ENCODE measurements around the gene IRX2. TPM values are rescaled to one million over a fixed set of nuclear protein-coding genes. Genes with fewer than 3 reads are reported as not detected.

IRX2 gene
- total RNA-seq, 1 donor from 2014 or later, result under 0.01 TPM

DNA sequence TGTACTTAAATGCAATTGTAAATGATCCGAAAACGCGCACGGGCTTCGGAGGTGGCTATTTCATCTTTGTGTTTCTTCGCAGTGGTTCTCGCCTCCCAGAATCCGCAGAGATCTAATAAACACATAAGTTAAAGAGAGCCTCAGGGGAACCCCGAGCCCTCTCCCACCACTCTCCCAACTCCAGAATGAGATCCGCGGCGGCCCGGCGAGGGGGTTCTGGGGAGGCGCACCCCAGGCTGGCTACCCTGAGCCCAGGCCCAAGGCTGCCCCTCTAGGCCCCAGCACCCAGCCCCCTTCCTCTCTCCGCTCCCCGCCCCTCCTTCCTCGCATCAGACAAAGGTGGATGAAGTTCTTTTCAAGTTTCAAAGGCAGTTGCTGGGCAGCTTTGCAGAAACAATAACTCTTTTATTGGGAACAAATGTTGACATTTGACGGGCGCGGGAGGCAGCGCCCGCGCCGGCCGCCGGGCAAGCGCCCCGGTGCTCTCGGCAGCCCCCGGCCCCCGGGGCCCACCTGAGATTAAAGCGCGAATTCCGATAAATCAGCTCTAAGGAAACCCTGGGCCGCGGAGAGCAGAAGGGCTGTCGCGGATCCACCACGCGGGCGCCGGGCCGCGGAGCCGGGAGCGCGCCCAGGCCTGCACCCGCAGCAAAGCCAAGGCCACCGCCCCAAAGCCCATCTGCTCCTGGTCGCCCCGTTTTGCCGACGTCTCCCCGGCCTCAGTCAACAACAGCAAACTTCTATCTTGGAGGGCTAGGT lies 8.4 kb downstream of the IRX2 start:
- DNase-seq (ENCODE audit: low spot score in 2 of 2) (no peak), FAIRE-seq (no peak)

- DNase-seq (ENCODE audit: low spot score in 2 of 2), result no peak
- no peak for FAIRE-seq
Observed at GRCh38 chr5:2741956-2742355, 9.5 kb downstream of the IRX2 start.

GRCh38 chr5:2740876-2741555 lies 10.5 kb downstream of the IRX2 start:
- DNase-seq (ENCODE audit: low spot score in 2 of 2) (no peak), FAIRE-seq (no peak)

- FAIRE-seq (no peak), DNase-seq (ENCODE audit: low spot score in 2 of 2) (no peak)
Observed at GRCh38 chr5:2740051-2740875, 11.2 kb downstream of the IRX2 start.

- FAIRE-seq (no peak), DNase-seq (ENCODE audit: low spot score in 2 of 2) (no peak)
Observed at GRCh38 chr5:2739360-2740050, 12.0 kb downstream of the IRX2 start.

DNA sequence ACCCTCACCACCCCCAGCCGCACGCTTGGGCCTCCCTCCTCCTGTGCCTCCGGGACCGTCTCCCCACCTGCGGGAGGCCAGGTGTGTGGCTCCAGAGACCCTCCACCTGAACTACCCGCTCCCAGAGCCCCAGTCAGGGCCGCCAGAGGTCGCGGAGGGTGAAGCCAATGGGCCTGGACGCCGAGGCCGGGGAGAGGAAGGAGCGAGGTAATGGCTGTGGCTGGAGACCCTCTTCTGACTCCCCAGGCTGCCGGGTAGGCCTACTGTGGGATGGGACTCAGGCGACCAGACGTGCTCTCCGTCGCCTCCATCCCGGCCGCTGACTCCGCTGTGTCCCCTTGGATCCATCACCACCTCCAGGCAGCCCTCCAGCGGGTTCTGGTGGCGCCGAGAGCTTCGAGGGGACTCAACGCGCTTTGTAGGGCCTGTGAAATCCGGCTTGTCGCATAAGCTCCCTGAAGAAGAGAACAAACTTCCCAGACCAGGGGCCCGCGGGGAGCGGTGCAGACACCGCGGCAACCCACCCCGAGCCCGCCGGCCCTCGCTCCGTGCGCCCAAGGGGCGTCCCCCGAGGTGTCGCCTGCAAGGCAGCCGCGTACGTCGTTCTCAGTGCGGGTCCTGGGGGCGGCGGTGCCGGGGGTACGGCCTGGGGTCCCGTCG lies 12.6 kb downstream of the IRX2 start:
- FAIRE-seq (no peak), DNase-seq (ENCODE audit: low spot score in 2 of 2) (no peak)

DNA sequence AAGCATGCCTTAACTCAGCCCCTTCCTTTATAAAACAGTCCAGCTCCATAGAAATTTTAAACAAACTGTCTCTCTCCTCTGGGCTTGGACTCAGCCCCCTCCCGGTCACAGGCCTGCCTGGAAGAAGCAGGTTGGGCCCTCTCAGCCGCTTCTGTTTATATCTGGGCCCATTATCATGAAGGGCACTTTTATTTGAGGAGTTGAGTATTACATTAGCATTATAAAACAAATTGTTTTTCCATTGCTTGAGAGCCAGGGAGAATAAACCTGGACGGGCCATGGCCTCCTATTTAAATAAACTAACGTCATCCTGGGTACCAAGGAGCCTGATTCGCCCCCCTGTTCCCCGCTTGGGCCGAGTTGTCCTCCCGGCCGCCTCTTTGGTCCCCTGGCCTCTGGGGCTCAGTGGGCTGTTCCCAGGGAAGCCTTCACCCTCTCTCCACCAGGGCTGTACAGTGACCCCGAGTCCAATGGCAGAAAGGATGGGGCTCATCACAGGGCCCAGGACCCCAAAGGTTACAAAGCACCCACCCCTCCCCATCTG lies 13.2 kb downstream of the IRX2 start:
- DNase-seq (ENCODE audit: low spot score in 2 of 2) (no peak), FAIRE-seq (no peak)

- FAIRE-seq, result no peak
- DNase-seq (ENCODE audit: low spot score in 2 of 2), result no peak
Observed at GRCh38 chr5:2737273-2738155, 14.0 kb downstream of the IRX2 start.

- no peak for FAIRE-seq
- DNase-seq (ENCODE audit: low spot score in 2 of 2), result no peak
Observed at GRCh38 chr5:2736872-2737271, 14.6 kb downstream of the IRX2 start.

- FAIRE-seq (no peak), DNase-seq (ENCODE audit: low spot score in 2 of 2) (no peak)
Observed at GRCh38 chr5:2735996-2736395, 15.5 kb downstream of the IRX2 start.

DNA sequence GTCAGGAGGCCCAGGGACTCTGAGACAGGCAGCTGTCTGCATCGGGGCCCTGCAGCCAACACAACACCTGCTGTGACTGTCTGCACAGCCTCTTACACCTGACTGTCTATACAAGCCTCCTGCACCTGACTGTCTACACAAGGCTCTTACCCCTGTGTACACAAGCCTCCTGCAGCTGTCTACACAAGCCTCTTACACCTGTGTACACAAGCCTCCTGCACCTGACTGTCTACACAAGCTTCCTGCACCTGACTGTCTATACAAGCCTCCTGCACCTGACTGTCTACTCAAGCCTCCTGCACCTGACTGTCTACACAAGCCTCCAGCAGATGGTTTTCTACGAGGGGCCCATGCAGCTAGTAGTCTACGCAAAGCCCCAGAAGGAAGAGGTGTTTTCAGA lies 18.6 kb downstream of the IRX2 start:
- no peak for FAIRE-seq
- no peak for DNase-seq (ENCODE audit: low spot score in 2 of 2)

DNA sequence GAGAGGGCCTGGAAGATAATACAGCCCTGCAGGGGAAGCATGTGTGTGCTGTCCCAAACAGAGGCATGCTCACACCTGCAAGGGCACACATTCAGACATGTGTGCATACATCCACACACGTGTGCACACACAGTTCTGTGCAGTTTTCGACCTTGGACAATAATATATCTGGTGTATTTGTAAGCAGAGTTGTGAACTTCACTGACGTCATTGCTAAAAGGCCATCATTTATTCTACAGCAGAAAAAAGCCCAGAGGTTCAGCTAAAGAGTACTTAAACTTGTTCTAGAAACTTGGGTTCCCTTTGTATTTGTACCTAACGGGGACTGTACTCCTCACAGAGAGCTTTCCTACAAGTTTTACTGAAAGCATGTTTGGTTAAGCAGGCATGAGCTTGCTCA lies 19.5 kb downstream of the IRX2 start:
- no peak for FAIRE-seq

DNA sequence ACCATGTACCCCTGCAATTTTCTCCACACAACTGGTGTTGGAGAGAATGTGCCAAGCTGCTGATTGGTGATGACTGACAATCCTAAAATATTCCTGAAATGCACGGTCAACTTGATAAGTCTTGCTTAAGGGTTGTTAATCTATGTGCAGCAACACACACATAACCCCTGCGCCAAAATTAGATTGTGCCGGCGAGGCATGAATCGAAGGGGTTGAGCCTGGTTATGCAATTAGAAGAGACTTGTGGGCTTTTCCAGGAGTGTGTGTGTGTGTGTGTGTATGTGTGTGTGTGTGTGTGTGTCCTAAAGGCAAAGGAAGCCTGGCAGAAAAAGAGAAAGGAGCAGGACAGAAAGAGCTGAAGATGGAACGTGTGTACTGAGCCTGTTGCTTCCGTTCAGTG lies 22.3 kb downstream of the IRX2 start:
- FAIRE-seq (no peak), DNase-seq (ENCODE audit: low spot score in 2 of 2) (no peak)

More for the DNA sequence above, 19.5 kb downstream of the IRX2 start:
- DNase-seq (ENCODE audit: low spot score in 2 of 2), result no peak

- FAIRE-seq, result no peak
Observed at GRCh38 chr5:2727550-2727949, 23.9 kb downstream of the IRX2 start.

DNA sequence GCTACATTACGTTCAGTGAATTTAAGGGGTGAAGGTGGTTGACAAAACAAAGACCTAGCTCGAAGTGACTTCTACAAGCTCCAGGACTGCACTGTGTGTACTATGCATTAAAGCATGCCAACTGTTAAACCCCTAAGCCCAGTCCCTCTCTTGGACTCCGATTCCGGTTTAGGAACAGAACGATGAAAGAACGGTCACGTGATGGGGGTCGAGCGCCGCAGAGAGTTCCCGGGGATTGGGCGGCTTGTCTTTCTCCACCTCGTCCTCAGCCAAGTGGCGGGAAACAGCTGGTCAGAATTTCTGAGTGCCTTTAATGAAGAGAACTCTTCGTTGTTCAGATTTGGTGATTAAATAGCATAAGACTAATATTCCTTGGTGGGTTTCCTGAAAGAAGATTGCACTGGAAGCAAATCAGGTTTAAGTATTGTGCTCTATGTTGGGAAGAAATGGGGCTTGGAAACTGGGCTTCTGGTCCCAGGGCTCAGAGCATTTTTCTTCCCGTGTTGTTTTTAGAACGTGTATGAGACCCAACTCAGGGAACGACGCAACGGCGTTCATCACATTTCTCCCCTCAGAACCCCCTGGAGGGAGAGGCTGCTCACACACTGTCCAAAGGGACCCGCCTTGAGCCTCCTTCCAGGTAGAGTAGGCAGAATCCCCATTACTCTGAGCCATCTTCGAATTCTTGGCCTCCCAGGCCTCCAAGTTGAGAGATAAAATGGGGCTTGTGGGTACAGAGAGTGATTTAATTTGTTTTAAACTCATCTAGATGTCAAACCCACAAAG lies 25.3 kb downstream of the IRX2 start:
- no peak for DNase-seq (ENCODE audit: low spot score in 2 of 2)
- no peak for FAIRE-seq

More at GRCh38 chr5:2727550-2727949, 23.9 kb downstream of the IRX2 start:
- no peak for DNase-seq (ENCODE audit: low spot score in 2 of 2)

DNA sequence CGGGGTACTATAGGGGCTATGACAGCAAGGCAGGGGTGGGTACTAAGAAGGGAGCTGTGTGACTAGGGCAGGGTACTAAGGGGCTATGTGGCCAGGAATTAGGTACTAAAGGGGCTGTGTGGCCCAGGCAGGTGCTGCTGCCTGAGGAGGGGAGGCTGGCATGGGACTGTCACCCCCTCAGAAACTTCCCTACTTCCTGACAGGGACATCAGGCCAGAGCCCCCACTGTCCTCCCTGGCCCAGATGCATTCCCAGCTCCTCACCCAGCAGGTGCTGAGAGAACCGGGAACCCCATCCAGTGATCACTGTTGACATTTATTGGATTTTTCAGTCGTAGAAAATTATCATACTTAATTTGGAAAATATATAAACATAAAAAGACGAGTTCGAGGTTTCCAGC lies 26.6 kb downstream of the IRX2 start:
- FAIRE-seq (no peak), DNase-seq (ENCODE audit: low spot score in 2 of 2) (no peak)

DNA sequence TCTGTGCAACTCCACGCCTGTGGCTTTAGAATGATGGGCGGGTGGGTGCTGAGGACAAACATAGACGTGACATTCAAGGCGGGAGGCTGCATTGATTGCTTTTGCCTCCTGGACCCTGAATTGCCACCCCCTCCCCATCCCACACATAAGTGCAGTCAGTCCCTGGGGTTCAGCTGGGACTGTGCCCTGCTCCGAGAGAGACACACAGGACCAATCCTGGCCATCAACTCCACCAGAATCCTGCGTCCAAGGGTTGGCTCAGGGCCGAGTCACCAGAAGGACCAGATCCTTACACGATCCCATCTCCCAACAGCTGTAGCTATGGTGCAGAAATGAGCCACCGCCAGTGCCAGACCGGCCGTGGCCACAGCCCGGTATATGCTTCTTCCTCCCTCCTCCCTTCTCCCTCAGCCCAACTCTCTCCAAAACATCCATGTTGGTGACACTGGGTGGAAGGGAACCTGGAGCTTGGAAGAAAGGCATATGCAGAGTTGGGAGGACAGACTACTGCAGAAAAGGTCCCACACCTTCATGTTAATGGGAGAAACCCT lies 27.4 kb downstream of the IRX2 start:
- FAIRE-seq (no peak), DNase-seq (ENCODE audit: low spot score in 2 of 2) (no peak)

- FAIRE-seq (no peak), DNase-seq (ENCODE audit: low spot score in 2 of 2) (no peak)
Observed at GRCh38 chr5:2722901-2723300, 28.6 kb downstream of the IRX2 start.
